DMS 273 (cell line): ENCODE data around the gene NUBPL.
"Not testable (repeated sequence)": the region's sequence is repeated elsewhere in the genome, so short reads cannot be mapped to it uniquely, and the experiment has no call there.

Experiments used
- DNase-seq: peaks from one replicate; lab custom pipeline; 2025; ENCODE audit not compliant: unreplicated experiment; lab: John Stamatoyannopoulos, UW

NUBPL gene

GRCh38 chr14:31668348-31668747, 107.1 kb downstream of the NUBPL start:
- DNase-seq, result no peak

GRCh38 chr14:31672709-31673108, 111.5 kb downstream of the NUBPL start:
- no peak for DNase-seq

GRCh38 chr14:31677052-31677451, 115.8 kb downstream of the NUBPL start:
- no peak for DNase-seq

- no peak for DNase-seq
Measured at GRCh38 chr14:31677630-31678029, 116.4 kb downstream of the NUBPL start.

GRCh38 chr14:31678421-31679249, 117.4 kb downstream of the NUBPL start:
- no peak for DNase-seq

- no peak for DNase-seq
Measured at GRCh38 chr14:31682768-31683167, 121.6 kb downstream of the NUBPL start.

GRCh38 chr14:31687726-31688125, 126.5 kb downstream of the NUBPL start:
- no peak for DNase-seq

GRCh38 chr14:31690056-31690455, 128.9 kb downstream of the NUBPL start:
- DNase-seq, result peak; percentile 47

GRCh38 chr14:31692376-31692781, 131.2 kb downstream of the NUBPL start:
- DNase-seq, result peak; percentile 84

- no peak for DNase-seq
Measured at GRCh38 chr14:31696378-31696777, 135.2 kb downstream of the NUBPL start.

- DNase-seq, result no peak
Measured at GRCh38 chr14:31699809-31700208, 138.6 kb downstream of the NUBPL start.

GRCh38 chr14:31700282-31701074, 139.3 kb downstream of the NUBPL start:
- DNase-seq, result no peak

GRCh38 chr14:31702130-31702529, 140.9 kb downstream of the NUBPL start:
- no peak for DNase-seq

- DNase-seq, result peak; percentile 7
Measured at GRCh38 chr14:31703056-31703455, 141.9 kb downstream of the NUBPL start.

GRCh38 chr14:31705731-31706130, 144.5 kb downstream of the NUBPL start:
- DNase-seq, result no peak

GRCh38 chr14:31708661-31709060, 147.5 kb downstream of the NUBPL start:
- DNase-seq, result not testable (repeated sequence)

GRCh38 chr14:31712244-31713127, 151.3 kb downstream of the NUBPL start:
- DNase-seq, result no peak

- DNase-seq, result no peak
Measured at GRCh38 chr14:31716208-31716607, 155.0 kb downstream of the NUBPL start.

- no peak for DNase-seq
Measured at GRCh38 chr14:31717294-31718085, 156.3 kb downstream of the NUBPL start.

- DNase-seq, result no peak
Measured at GRCh38 chr14:31718585-31718984, 157.4 kb downstream of the NUBPL start.
